ENCODE results near the gene TMEM150A. TPM values are rescaled to one million over a fixed set of nuclear protein-coding genes. Genes with fewer than 3 reads are reported as not detected.

TMEM150A gene
- total RNA-seq, 1 experiment from 2014 or later: 19.3 TPM

DNA sequence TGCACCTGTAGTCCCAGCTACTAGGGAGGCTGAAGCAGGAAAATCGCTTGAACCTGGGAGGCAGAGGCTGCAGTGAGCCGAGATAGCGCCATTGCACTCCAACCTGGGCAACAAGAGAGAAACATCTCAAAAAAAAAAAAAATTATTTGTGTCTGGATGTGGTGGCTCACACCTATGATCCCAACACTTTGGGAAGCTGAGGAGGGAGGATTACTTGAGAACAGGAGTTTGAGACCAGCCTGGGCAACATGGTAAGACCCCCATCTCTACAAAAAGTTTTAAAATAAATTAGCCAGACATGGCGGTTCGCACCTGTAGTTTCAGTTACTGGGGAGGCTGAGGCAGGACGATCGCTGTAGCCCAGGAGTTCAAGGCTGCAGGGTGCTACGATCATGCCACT lies 26.8 kb downstream of the TMEM150A start:
- Histone ChIP-seq H3K79me2 (ENCODE audit: insufficient read depth, low read length) (no peaks in the 10 kb centered on the region), H2BK120ac (ENCODE audit: low read depth, low read length, poor library complexity, severe bottlenecking) (no peak overlapping the region), H3K4me2 (ENCODE audit: insufficient read depth, insufficient read length, low read length) (no peak overlapping the region), H3K9ac (ENCODE audit: extremely low read depth, insufficient read length, low read length) (no peak overlapping the region), H2AFZ (ENCODE audit: low read length) (no peak overlapping the region), H4K91ac (ENCODE audit: insufficient read length, low read depth, low read length) (no peak overlapping the region), H3K27me3 (ENCODE audit: insufficient read depth, low read length) (no peaks in the 10 kb centered on the region; the same call in 1 of the 2 replicates), H3T11ph (ENCODE audit: low read length) (no peak overlapping the region), H2BK15ac (ENCODE audit: low read depth, low read length) (no peak overlapping the region), H3K4ac (ENCODE audit: low read depth, low read length) (no peak overlapping the region), H3K4me1 (ENCODE audit: insufficient read depth, low read length) (peaks cover 3% of the 10 kb centered on the region; the same call in 1 of the 2 replicates), H2BK5ac (ENCODE audit: insufficient read length, low read length) (no peak overlapping the region), H3K23ac (ENCODE audit: insufficient read length, low read depth, low read length) (no peak overlapping the region), H4K20me1 (ENCODE audit: control insufficient read depth, insufficient read depth, insufficient read length) (no peaks in the 10 kb centered on the region), H3K27ac (ENCODE audit: insufficient read length, low read depth, low read length) (no peak overlapping the region), H3K18ac (ENCODE audit: insufficient read length, low read depth, low read length) (no peak overlapping the region), H4K8ac (replicated peaks; ENCODE audit: insufficient read length, low read depth, low read length) (no peak overlapping the region), H3K79me1 (ENCODE audit: insufficient read depth, low read depth, low read length, poor library complexity, severe bottlenecking) (no peaks in the 10 kb centered on the region), H4K5ac (ENCODE audit: insufficient read length, low read depth, low read length) (no peak overlapping the region), H2AK5ac (ENCODE audit: insufficient read length, low read length) (no peak overlapping the region), H3K9me3 (ENCODE audit: control insufficient read depth, low read depth, low read length) (no peaks in the 10 kb centered on the region), H3K14ac (ENCODE audit: insufficient read depth, low read length) (no peak overlapping the region), H3K56ac (ENCODE audit: insufficient read length, low read depth, low read length) (no peak overlapping the region), H2BK20ac (ENCODE audit: low read depth, low read length, poor library complexity, severe bottlenecking) (no peak overlapping the region), H3K23me2 (ENCODE audit: insufficient read length, low read depth, low read length, poor library complexity, severe bottlenecking) (no peaks in the 10 kb centered on the region), H2BK12ac (ENCODE audit: insufficient read length, low read depth, low read length) (no peak overlapping the region)
- no peak for DNase-seq
- H3K4me3 Mint-ChIP-seq: no peak overlapping the region
- H3K27ac Mint-ChIP-seq: no peak overlapping the region
- WGBS (ENCODE audit: extremely low coverage, insufficient read length, low lambda C conversion rate): no CpG with 5 or more reads among the region's 8 CpGs
- H3K27me3 Mint-ChIP-seq (ENCODE audit: low read depth): peaks cover 63% of the 10 kb centered on the region
- TF ChIP-seq CTCF (conservative IDR thresholded peaks at IDR 0.05): no peak
- H3K4me1 Mint-ChIP-seq: peaks cover 33% of the 10 kb centered on the region in 2 experiments
- peaks cover 0 to 2% of the 10 kb centered on the region in 2 experiments; a peak in 2 of 5 replicates for H3K9me3 Mint-ChIP-seq
- H3K36me3 Mint-ChIP-seq (ENCODE audit: insufficient read depth in 1 of 3, low read depth in 3 of 3): no peaks in the 10 kb centered on the region

All from H9 (cell line).